H1 (cell line): Measurements from ENCODE around the gene FBP1.

ENCODE experiments used
- CTCF ChIP-seq, 3 experiments: IDR thresholded peaks; 1 replicate in 2 of 3; 2 replicates in 1 of 3; pipeline versions ENCODE4 v1.5.1 to v1.6.1; 2011; ENCODE audit warnings: low read length in 3 of 3, mild to moderate bottlenecking in 3 of 3, inconsistent platforms in 2 of 3, low read depth in 1 of 3, moderate library complexity in 1 of 3; ENCODE audit not compliant: insufficient read depth in 1 of 3; ENCODE audit errors: control extremely low read depth in 1 of 3
- KDM1A ChIP-seq: fragments of 200-600, 300-600 bp; sonication (generic); IDR thresholded peaks from 2 replicates; pipeline ENCODE4 v1.7.1; 2016; ENCODE audit warnings: mild to moderate bottlenecking, low read length, borderline replicate concordance
- KDM5A ChIP-seq: fragments of 200-600 bp; IDR thresholded peaks from 2 replicates; pipeline ENCODE4 v1.7.1; 2012; ENCODE audit warnings: mild to moderate bottlenecking, low read length, inconsistent platforms, mixed read lengths
- MAX ChIP-seq: IDR thresholded peaks from 2 replicates; pipeline ENCODE4 v1.6.1; 2012; ENCODE audit warnings: inconsistent platforms
- POLR2A ChIP-seq, 2 experiments: IDR thresholded peaks; 1 replicate in 1 of 2; 2 replicates in 1 of 2; pipeline ENCODE4 v1.6.1; 2011; ENCODE audit warnings: low read depth in 2 of 2, low read length in 2 of 2, mild to moderate bottlenecking in 2 of 2; ENCODE audit errors: control extremely low read depth in 1 of 2
- POLR2AphosphoS5 ChIP-seq: IDR thresholded peaks from 2 replicates; pipeline ENCODE4 v1.6.1; 2011; ENCODE audit warnings: low read depth, low read length
- RFX5 ChIP-seq: IDR thresholded peaks from 2 replicates; pipeline ENCODE4 v1.6.1; 2011; ENCODE audit warnings: low read depth, low read length, improper control_type of control experiment, borderline replicate concordance
- SRF ChIP-seq: IDR thresholded peaks from 2 replicates; pipeline ENCODE4 v1.6.1; 2011; ENCODE audit warnings: mild to moderate bottlenecking, low read depth, low read length, moderate library complexity
- SUZ12 ChIP-seq: fragments of 200-600 bp; sonication (generic); IDR thresholded peaks from 2 replicates; pipeline ENCODE4 v1.6.1; 2012; ENCODE audit warnings: mild to moderate bottlenecking, inconsistent platforms, low read length, moderate library complexity, mixed read lengths
- TAF1 ChIP-seq: IDR thresholded peaks from 2 replicates; pipeline ENCODE4 v1.6.1; 2011; ENCODE audit warnings: mild to moderate bottlenecking, low read depth, low read length
- TCF12 ChIP-seq: IDR thresholded peaks from 2 replicates; pipeline ENCODE4 v1.6.1; 2011; ENCODE audit warnings: low read depth, mild to moderate bottlenecking, low read length
- USF2 ChIP-seq: IDR thresholded peaks from 2 replicates; pipeline ENCODE4 v1.6.1; 2011; ENCODE audit warnings: low read length, improper control_type of control experiment
- YY1 ChIP-seq: IDR thresholded peaks from 2 replicates; pipeline ENCODE4 v1.6.1; 2011; ENCODE audit warnings: low read depth, mild to moderate bottlenecking, low read length

GRCh38 chr9:94675008-94675881, 35.9 kb upstream of the FBP1 start:
- TF ChIP-seq MAX (no peak), CTCF (IDR thresholded peaks at IDR 0.05; ENCODE audit: control extremely low read depth in 1 of 3, insufficient read depth in 1 of 3, low read depth in 1 of 3, low read length in 3 of 3) (no peak), RFX5 (no peak), POLR2AphosphoS5 (no peak), TAF1 (no peak), YY1 (no peak), USF2 (no peak), SUZ12 (no peak), KDM1A (no peak), TCF12 (no peak), POLR2A (IDR thresholded peaks at IDR 0.05; ENCODE audit: control extremely low read depth in 1 of 2, low read depth in 2 of 2, low read length in 2 of 2) (no peak), KDM5A (no peak), SRF (no peak)
